Prostate gland (tissue), 2 donors: ENCODE data around the gene AMBP. TPM values are rescaled to one million over a fixed set of nuclear protein-coding genes. Genes with fewer than 3 reads are reported as not detected.

Experiments used
- DNase-seq: peaks from one replicate; pipeline ENCODE4 v3.0.0-alpha.2; 2019; ENCODE audit warnings: low spot score
- H3K27ac ChIP-seq, 2 donors: fragments of 200-600 bp; sonication (generic); 2 replicates each; pipeline ENCODE4 v1.5.1; 2017 to 2019
- H3K27me3 ChIP-seq: fragments of 200-600 bp; sonication (generic); replicated peaks from 2 replicates; pipeline ENCODE4 v1.5.1; 2019; ENCODE audit not compliant: insufficient read depth
- H3K36me3 ChIP-seq, 2 donors: fragments of 200-600 bp; sonication (generic); 1 replicate in 1 of 2; 2 replicates in 1 of 2; pipeline versions ENCODE4 v1.5.1 to v1.8.1; 2017 to 2019
- H3K4me1 ChIP-seq: fragments of 200-600 bp; sonication (generic); replicated peaks from 2 replicates; pipeline ENCODE4 v1.5.1; 2019
- H3K4me3 ChIP-seq, 2 donors: fragments of 200-600 bp; sonication (generic); 2 replicates each; pipeline ENCODE4 v1.5.1; 2017 to 2019
- H3K9me3 ChIP-seq: fragments of 200-600 bp; sonication (generic); 2 replicates; pipeline ENCODE4 v1.5.1; 2017
- POLR2A ChIP-seq: fragments of 450-650 bp; IDR thresholded peaks from one replicate; pipeline ENCODE4 v1.6.1; 2016; ENCODE audit warnings: antibody characterized with exemption, mild to moderate bottlenecking
- POLR2AphosphoS5 ChIP-seq: sonication (generic); formaldehyde crosslinking; IDR thresholded peaks from one replicate; pipeline ENCODE4 v1.6.1; 2017; ENCODE audit warnings: antibody characterized with exemption
- WGBS: methylation state at CpG from one replicate; pipeline ENCODE4 v1.1.5; 2018; 5-methylcytosine and 5-hydroxymethylcytosine counted together
- intact Hi-C: fragments of 100-400 bp; cut with DNase I; formaldehyde crosslinking; loops from one replicate; pipeline ENCODE4 v1.14.2; 2022
- total RNA-seq, 2 donors: library from RNA; depleted of rRNA; stranded (reverse); fragments of >200 nt; gene quantifications; one replicate each; pipeline ENCODE4 v1.1.0, GENCODE V29; 2016
- TF ChIP-seq, protein P1 (sequence below), 4 experiments: fragments of 200-600 bp in 2 of 4; fragments of 450-650 bp in 2 of 4; sonication (generic) in 2 of 4; IDR thresholded peaks; 1 replicate in 3 of 4; 2 replicates in 1 of 4; pipeline ENCODE4 v1.5.1; 2016 to 2019; ENCODE audit warnings: antibody characterized with exemption in 4 of 4, mild to moderate bottlenecking in 2 of 4, moderate library complexity in 2 of 4

Gene AMBP
- total RNA-seq, 2 donors from 2014 or later = 0.23 to 1.5 TPM

DNA sequence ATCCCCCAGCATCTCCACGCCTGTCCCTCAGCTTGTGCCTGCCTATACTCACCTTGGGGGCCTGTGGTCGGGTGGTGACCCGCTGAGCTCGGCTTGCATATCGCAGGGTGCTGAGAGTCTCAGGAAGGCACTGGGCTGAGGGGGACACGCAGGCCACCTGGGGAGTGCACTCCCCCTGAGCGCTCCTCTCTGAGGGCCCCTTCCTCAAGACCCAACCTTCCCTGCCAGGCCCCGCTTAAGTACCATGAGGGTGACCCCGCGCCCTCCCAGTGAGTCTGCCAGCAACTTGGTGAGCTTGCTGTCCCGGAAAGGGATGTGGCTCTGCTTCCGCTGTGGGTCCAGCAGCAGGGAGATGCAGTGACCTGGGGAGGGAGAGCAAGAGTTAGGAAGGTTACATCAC lies 16.9 kb upstream of the AMBP start:
- H3K4me1 ChIP-seq = no peaks in the 10 kb centered on the region
- no peaks in the 10 kb centered on the region for H3K9me3 ChIP-seq
- H3K4me3 ChIP-seq = no peak overlapping the region
- WGBS = 97% methylated on average over 12 of the region's 12 CpGs
- intact Hi-C loops = no loop called here
- H3K36me3 ChIP-seq = no peaks in the 10 kb centered on the region
- TF ChIP-seq, protein P1, sequence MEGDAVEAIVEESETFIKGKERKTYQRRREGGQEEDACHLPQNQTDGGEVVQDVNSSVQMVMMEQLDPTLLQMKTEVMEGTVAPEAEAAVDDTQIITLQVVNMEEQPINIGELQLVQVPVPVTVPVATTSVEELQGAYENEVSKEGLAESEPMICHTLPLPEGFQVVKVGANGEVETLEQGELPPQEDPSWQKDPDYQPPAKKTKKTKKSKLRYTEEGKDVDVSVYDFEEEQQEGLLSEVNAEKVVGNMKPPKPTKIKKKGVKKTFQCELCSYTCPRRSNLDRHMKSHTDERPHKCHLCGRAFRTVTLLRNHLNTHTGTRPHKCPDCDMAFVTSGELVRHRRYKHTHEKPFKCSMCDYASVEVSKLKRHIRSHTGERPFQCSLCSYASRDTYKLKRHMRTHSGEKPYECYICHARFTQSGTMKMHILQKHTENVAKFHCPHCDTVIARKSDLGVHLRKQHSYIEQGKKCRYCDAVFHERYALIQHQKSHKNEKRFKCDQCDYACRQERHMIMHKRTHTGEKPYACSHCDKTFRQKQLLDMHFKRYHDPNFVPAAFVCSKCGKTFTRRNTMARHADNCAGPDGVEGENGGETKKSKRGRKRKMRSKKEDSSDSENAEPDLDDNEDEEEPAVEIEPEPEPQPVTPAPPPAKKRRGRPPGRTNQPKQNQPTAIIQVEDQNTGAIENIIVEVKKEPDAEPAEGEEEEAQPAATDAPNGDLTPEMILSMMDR (IDR thresholded peaks at IDR 0.05) = no peak
- no peak for TF ChIP-seq POLR2A
- no peak for TF ChIP-seq POLR2AphosphoS5
- no peak overlapping the region for H3K27ac ChIP-seq
- H3K27me3 ChIP-seq = no peaks in the 10 kb centered on the region
- no peak for DNase-seq

DNA sequence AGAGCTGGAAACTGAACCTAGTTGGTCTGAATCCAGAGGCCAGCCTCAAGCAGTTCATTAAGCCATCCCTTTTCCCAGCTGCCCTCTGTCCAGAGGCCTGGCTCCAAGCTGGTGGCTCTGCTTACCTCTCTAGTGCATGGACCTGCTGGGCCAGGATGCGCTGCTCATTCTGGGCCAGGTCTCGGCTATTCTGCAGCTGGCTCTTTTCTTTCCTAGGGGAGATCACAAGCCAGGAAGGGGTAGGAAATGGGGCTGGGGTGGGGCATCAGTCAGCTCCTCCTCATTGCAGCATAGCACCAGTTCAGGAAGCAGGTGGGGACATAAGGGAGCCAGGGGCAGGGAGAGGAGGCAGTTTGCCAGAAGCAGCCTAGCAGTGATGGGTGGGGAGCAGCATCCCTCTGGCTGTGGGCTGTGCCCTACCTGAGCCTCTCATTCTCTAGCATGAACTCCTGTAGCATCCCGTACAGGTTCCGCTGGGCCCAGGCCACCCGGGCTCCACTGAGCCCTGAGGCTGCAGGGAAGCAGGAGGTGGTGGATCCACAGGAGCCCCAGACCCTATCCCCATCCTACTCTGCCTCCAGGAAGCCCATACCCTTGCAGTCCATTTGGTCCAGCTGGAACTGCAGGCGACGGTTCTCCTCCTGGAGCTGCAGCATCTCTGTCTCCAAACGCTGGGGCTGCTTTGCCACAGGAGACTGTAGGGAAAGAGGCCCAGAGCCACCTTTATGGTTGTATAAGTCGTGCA lies 15.8 kb upstream of the AMBP start:
- WGBS = 90% methylated on average over 9 of the region's 9 CpGs
- Histone ChIP-seq H3K36me3 (no peaks in the 10 kb centered on the region), H3K27ac (no peak overlapping the region), H3K4me1 (no peaks in the 10 kb centered on the region), H3K9me3 (no peaks in the 10 kb centered on the region), H3K27me3 (no peaks in the 10 kb centered on the region), H3K4me3 (no peak overlapping the region)
- intact Hi-C loops = no loop called here
- TF ChIP-seq, protein P1 (IDR thresholded peaks at IDR 0.05) = no peak
- TF ChIP-seq POLR2AphosphoS5 (no peak), POLR2A (no peak)
- no peak for DNase-seq

DNA sequence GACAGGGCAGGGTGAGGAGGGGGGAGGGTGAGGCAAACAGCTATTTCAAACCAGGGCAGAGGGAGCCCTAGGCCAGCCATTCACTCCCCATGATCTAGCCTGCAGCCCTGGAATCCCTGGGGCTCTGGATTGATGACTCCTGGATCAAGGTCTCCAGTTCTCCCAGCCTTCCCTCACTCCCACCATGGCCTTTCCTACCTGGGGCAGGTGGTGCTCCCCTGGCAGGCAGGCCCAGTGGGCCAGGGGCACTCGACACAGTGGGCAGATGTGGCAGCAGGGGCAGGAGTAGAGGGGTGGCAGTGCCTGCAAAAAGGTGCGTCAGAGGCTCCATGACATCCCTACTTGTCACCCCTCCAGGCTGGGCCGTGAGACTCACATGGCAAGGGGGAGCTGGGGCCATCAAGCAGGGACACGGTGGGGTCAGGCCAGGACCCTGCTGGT lies 15.0 kb upstream of the AMBP start:
- Histone ChIP-seq H3K27ac (no peak overlapping the region), H3K36me3 (no peaks in the 10 kb centered on the region), H3K4me1 (no peaks in the 10 kb centered on the region), H3K4me3 (no peak overlapping the region), H3K27me3 (no peaks in the 10 kb centered on the region), H3K9me3 (no peaks in the 10 kb centered on the region)
- intact Hi-C loops = no loop called here
- 91% methylated on average over 4 of the region's 4 CpGs for WGBS
- no peak for DNase-seq
- TF ChIP-seq POLR2AphosphoS5 (no peak), POLR2A (no peak)
- TF ChIP-seq, protein P1 (IDR thresholded peaks at IDR 0.05) = no peak

DNA sequence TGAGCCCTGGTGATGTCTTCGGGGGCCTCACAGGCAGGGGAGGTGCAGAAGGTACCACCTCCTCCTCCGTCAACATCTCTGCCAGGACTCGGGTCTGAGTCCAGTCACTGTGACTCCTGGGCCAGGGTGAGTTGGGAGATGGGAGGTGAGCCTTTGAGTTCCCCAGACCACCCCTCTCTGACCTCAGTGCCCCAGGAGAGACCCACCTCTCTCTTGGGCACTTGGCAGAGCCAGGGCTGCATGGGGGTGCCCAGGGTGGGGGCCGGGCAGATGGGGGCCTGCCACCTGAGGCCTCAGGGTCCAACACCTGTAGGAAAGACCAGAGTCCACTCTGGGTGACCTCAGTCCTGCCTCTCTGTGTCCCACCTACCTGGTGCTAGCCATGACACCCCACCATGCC lies 14.2 kb upstream of the AMBP start:
- Histone ChIP-seq H3K27ac (no peak overlapping the region), H3K4me1 (no peaks in the 10 kb centered on the region), H3K36me3 (no peaks in the 10 kb centered on the region), H3K27me3 (no peaks in the 10 kb centered on the region), H3K9me3 (no peaks in the 10 kb centered on the region), H3K4me3 (no peak overlapping the region)
- no peak for DNase-seq
- TF ChIP-seq POLR2AphosphoS5 = no peak
- 88% methylated on average over 4 of the region's 4 CpGs for WGBS
- intact Hi-C loops = no loop called here

DNA sequence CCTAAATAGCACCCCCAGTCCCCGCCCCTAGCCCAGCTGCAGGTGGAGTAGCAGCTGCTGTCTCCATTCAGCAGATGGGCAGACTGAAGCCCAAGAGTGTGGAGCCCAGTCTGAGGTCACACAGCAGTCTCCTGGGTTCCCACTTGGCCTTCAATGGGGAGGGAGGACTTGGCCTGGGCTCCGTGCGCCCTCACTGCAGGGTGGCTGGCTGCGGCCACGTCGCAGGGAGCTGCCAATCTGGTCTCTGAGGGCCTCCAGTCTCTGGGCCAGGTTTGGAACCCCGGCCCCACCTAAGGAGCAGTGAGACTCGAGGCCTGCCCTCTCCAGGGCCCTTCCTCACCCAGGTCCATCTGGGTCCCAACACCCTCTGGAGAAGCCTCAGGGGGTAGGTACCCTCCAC lies 13.6 kb upstream of the AMBP start:
- no peak for DNase-seq
- Histone ChIP-seq H3K36me3 (no peaks in the 10 kb centered on the region), H3K27me3 (no peaks in the 10 kb centered on the region), H3K27ac (no peak overlapping the region), H3K4me3 (no peak overlapping the region), H3K4me1 (no peaks in the 10 kb centered on the region), H3K9me3 (no peaks in the 10 kb centered on the region)
- TF ChIP-seq POLR2A (no peak), POLR2AphosphoS5 (no peak)
- TF ChIP-seq, protein P1 (IDR thresholded peaks at IDR 0.05) = no peak
- intact Hi-C loops = no loop called here
- WGBS = 97% methylated on average over 8 of the region's 8 CpGs
